Measurements from ENCODE around the gene PCGF3. TPM values are rescaled to one million over a fixed set of nuclear protein-coding genes. Genes with fewer than 3 reads are reported as not detected.
"Not testable (repeated sequence)": the region's sequence is repeated elsewhere in the genome, so short reads cannot be mapped to it uniquely, and the experiment has no call there.

The PCGF3 gene
- polyA plus RNA-seq, 4 donors, result 64.9 to 76.9 (median 72.0) TPM

GRCh38 chr4:700587-701264 is 4.9 kb upstream of the PCGF3 start:
- DNase-seq (ENCODE audit: low read depth in 4 of 4, low spot score in 3 of 4), result no peak

- DNase-seq (ENCODE audit: low read depth in 4 of 4, low spot score in 3 of 4), result no peak
Measured at GRCh38 chr4:702618-703048, 3.0 kb upstream of the PCGF3 start.

- no peak for DNase-seq (ENCODE audit: low read depth in 4 of 4, low spot score in 3 of 4)
Measured at GRCh38 chr4:703336-704197, 2.1 kb upstream of the PCGF3 start.

- no peak for DNase-seq (ENCODE audit: low read depth in 4 of 4, low spot score in 3 of 4)
Measured at GRCh38 chr4:704198-704891, 1.3 kb upstream of the PCGF3 start.

DNA sequence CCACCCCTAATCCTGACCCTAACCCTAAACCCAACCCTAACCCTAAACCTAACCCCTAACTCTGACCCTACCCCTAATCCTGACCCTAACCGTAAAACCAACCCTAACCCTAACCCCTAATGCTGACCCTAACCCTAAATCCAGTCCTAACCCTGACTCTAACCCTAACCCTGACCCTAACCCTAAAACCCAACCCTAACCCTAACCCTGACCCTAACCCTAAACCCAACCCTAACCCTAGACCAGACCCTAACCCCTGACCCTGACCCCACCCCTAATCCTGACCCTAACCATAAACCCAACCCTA is 708 bp upstream of the PCGF3 start:
- DNase-seq (ENCODE audit: low read depth in 4 of 4, low spot score in 3 of 4), result no peak

- not testable (repeated sequence) for DNase-seq (ENCODE audit: low read depth in 4 of 4, low spot score in 3 of 4)
Measured at GRCh38 chr4:706083-706633, 526 bp downstream of the PCGF3 start.

- no peak for DNase-seq (ENCODE audit: low read depth in 4 of 4, low spot score in 3 of 4)
Measured at GRCh38 chr4:706834-707598, 1.4 kb downstream of the PCGF3 start.

- DNase-seq (ENCODE audit: low read depth in 4 of 4, low spot score in 3 of 4), result no peak
Measured at GRCh38 chr4:707929-708630, 2.4 kb downstream of the PCGF3 start.

- DNase-seq (ENCODE audit: low read depth in 4 of 4, low spot score in 3 of 4), result no peak
Measured at GRCh38 chr4:708631-708933, 3.0 kb downstream of the PCGF3 start.

GRCh38 chr4:709348-709747 is 3.7 kb downstream of the PCGF3 start:
- no peak for DNase-seq (ENCODE audit: low read depth in 4 of 4, low spot score in 3 of 4)

DNA sequence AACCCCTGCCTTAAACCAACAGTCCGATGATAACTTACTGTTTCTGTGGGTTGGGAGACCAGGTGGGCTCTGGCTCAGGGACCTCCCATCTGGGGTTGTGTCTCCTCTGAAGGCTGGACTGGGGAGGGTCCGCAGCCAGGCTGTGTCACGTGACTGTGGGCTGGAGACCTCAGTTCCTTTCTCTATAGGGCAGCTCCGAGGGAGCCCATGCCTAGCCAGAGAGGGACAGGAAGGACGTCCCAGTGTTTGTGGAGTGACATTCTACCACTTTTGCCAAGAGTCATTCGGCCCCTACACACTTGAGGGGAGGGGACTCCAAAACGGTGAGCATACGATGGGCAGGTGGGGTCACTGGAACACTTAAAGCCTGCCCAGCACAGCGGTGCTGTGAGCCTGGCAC is 4.5 kb downstream of the PCGF3 start:
- no peak for DNase-seq (ENCODE audit: low read depth in 4 of 4, low spot score in 3 of 4)

GRCh38 chr4:710916-711315 is 5.3 kb downstream of the PCGF3 start:
- DNase-seq (ENCODE audit: low read depth in 4 of 4, low spot score in 3 of 4), result no peak

DNA sequence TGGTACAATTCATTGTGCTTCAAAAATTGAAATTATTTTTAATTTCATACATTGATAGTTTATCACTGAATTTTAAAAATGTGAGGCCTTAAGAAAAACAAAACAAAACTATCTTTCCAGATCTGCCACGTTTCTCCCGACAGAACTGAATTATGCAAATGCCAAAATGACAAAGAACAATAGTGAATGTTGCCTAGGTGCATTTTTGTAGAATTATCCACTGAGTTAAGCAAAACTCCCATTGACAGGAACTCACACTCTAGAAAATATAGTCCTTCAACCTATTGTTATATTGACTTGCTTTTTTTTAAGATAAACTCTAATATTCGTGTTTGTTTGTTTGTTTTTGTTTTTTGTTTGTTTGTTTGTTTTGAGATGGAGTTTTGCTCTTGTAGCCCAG is 6.5 kb downstream of the PCGF3 start:
- no peak for DNase-seq (ENCODE audit: low read depth in 4 of 4, low spot score in 3 of 4)

DNA sequence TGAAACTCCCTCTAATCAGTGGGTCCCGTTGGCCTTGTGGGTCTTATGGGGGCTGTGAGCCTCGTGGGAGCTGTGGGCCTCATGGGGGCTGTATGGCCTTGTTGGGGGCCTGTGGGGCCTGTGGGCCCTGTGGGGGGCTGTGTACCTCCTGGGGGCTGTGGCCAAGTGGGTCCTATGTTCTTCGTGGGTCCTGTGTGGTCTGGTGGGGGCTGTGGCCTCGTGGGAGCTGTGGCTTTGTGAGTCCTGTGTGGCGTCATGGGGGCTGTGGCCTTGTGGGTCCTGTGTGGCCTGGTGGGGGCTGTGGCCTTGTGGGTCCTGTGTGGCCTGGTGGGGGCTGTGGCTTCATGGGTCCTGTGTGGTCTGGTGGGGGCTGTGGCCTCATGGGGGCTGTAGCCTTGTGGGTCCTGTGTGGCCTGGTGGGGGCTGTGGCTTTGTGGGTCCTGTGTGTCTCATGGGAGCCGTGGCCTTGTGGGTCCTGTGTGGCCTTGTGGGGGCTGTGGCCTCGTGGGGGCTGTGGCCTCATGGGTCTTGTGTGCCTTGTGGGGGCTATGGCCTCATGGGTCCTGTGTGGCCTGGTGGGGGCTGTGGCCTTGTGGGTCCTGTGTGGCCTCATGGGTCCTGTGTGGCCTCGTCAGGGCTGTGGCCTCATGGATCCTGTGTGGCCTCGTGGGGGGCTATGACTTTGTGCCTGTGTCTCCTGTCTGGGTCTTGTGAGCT is 7.4 kb downstream of the PCGF3 start:
- no peak for DNase-seq (ENCODE audit: low read depth in 4 of 4, low spot score in 3 of 4)

DNA sequence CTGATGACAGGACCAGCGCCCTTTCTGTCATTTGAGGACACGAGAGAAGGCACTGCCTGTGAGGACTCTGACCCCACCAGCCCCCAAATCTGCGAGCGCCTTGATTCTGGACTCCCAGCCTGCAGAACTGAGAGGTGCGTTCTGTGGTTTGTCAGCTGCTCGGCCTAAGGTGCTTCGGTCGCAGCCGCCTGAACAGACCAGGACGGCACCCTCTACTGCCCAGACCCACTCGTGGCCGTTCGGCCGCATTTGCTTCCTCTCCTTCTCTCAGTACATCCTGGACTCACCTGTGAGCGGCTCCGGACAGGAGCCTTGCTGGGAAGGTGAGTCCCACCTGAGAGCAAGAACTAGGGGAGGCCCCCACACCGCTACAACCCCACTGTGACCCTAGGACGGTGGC is 8.5 kb downstream of the PCGF3 start:
- DNase-seq (ENCODE audit: low read depth in 4 of 4, low spot score in 3 of 4), result no peak

DNA sequence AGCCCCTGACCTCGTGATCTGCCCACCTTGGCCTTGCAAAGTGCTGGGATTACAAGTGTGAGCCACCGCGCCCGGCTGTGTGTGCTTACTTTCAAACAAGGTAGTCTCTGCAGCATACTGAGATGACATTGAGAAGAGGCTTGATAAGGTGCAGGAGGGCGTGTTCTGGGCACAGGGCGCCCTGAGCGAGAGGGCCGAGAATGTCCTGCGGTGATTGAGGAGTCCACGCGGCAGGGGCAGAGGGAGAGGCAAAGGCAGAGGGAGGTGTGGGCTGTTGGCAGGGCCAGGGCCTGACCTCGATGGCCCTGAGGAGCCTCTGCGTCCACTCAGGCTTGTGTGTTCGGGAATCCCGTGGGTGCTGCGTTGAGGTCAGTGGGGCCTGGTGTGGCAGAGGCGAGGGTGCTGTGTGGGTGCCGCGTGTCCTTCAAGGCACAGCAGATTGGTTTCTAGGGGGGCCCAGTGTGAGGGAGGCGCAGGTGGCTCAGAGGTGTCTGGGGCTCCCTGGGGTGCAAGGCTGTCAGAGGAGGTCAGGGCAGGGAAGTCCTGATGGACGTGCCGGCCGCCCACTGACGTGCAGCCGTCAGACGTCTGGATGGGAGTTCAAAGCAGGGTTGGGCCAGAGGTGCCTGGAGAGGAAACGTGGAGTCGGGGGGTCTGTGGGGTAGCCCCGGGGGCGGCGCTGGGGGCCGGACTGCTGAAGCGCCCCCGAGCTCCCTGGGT is 12.1 kb downstream of the PCGF3 start:
- DNase-seq (ENCODE audit: low read depth in 4 of 4, low spot score in 3 of 4), result no peak

DNA sequence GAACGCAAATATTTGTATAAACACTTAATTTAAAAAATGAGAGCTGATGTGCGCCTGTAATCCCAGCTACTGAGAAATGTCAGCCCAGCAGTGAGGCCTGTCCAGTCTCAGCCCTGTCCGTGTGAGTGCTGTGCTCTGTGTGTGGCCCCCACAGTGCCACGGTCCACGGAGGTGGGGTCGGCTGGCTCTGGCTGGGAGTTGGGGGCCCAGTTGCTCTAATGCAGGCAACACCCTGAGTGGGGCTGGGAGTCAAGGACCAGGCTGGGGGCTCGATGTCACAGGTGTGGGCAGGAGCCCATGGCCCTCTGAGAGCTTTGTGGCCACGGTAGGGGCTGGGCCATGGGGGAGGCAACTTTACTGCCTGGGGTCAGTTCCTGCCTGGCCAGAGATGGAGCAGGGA is 12.8 kb downstream of the PCGF3 start:
- DNase-seq (ENCODE audit: low read depth in 4 of 4, low spot score in 3 of 4), result no peak

DNA sequence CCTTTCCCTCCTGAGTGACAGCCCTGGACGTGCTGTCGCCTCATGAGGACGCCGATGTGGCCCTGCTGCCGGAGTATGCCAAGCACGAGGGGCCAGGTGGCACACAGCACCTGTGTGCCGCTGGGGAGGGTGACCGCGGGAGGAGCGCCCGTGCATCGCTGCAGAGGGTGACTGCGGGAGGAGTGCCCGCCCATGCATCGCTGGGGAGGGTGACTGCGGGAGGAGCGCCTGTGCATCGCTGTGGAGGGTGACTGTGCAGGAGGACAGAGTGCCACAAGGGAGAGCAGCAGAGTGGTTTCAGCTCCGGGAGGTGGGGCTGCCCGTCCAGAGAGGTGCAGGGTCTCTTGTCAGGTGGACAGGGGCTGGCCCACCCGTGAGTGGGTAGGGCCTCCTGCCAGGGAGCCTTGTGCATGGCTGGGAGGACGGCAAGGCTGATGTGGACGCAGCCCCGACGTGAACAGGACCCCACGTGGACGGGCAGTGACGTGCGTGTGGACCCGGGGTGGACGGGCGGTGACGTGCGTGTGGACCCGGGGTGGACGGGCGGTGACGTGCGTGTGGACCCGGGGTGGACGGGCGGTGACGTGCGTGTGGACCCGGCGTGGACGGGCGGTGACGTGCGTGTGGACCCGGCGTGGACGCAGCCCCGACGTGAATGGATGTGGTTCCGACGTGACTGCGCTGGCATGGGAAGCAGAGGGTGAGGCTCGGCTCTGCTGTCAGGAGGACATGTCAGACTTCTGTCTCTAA is 14.7 kb downstream of the PCGF3 start:
- no peak for DNase-seq (ENCODE audit: low read depth in 4 of 4, low spot score in 3 of 4)

All from right renal pelvis (tissue), 4 donors.